Thyroid gland (tissue), 4 donors: ENCODE data around the gene OTC. TPM values are rescaled to one million over a fixed set of nuclear protein-coding genes. Genes with fewer than 3 reads are reported as not detected.

Experiments used
- DNase-seq, 2 donors: peaks; one replicate each; pipeline ENCODE4 v3.0.0-alpha.2; 2019
- H3K27ac ChIP-seq, 3 donors: fragments of 200-600 bp; sonication (generic); 1 replicate in 2 of 3; 2 replicates in 1 of 3; pipeline ENCODE4 v1.5.1; 2016 to 2019; ENCODE audit warnings: mild to moderate bottlenecking in 1 of 3, moderate library complexity in 1 of 3
- H3K27me3 ChIP-seq: fragments of 200-600 bp; sonication (generic); one replicate; pipeline ENCODE4 v1.5.1; 2019
- H3K36me3 ChIP-seq, 2 donors: fragments of 200-600 bp; sonication (generic); one replicate each; pipeline ENCODE4 v1.5.1; 2016 to 2019
- H3K4me1 ChIP-seq, 2 donors: fragments of 200-600 bp; sonication (generic); one replicate each; pipeline ENCODE4 v1.5.1; 2017 to 2019
- H3K4me3 ChIP-seq, 3 donors: fragments of 200-600 bp; sonication (generic); replicated peaks in 1 of 3; 1 replicate in 2 of 3; 2 replicates in 1 of 3; pipeline ENCODE4 v1.5.1; 2016; ENCODE audit warnings: mild to moderate bottlenecking in 1 of 3
- H3K9me3 ChIP-seq: fragments of 200-600 bp; sonication (generic); one replicate; pipeline ENCODE4 v1.5.1; 2017
- CTCF ChIP-seq, 6 experiments: fragments of 200-600 bp in 3 of 6; fragments of 450-650 bp in 3 of 6; sonication (generic) in 3 of 6; IDR thresholded peaks; one replicate each; pipeline ENCODE4 v1.5.1; 2016 to 2019; ENCODE audit warnings: antibody characterized with exemption in 6 of 6, mild to moderate bottlenecking in 2 of 6, inconsistent platforms in 1 of 6, moderate library complexity in 1 of 6
- POLR2A ChIP-seq, 2 donors: fragments of 450-650 bp; IDR thresholded peaks; one replicate each; pipeline ENCODE4 v1.6.1; 2017; ENCODE audit warnings: antibody characterized with exemption in 2 of 2, mild to moderate bottlenecking in 2 of 2, moderate library complexity in 1 of 2
- WGBS, 2 donors: methylation state at CpG; one replicate each; pipeline ENCODE4 v1.1.5; 2017; 5-methylcytosine and 5-hydroxymethylcytosine counted together
- intact Hi-C: fragments of 100-400 bp; cut with DNase I; formaldehyde crosslinking; loops from one replicate; pipeline ENCODE4 v1.15.1; 2023
- total RNA-seq, 4 donors: library from RNA; depleted of rRNA; stranded (reverse); fragments of >200 nt; gene quantifications; one replicate each; pipeline ENCODE4 v1.2.3, GENCODE V29; 2016

The OTC gene
- total RNA-seq, 4 donors from 2014 or later: 0.33 to 1.2 TPM; not detected in 2

- Histone ChIP-seq H3K4me1 (no peaks in the 10 kb centered on the region), H3K4me3 (no peak overlapping the region), H3K9me3 (no peaks in the 10 kb centered on the region), H3K27me3 (no peaks in the 10 kb centered on the region), H3K27ac (no peak overlapping the region), H3K36me3 (no peaks in the 10 kb centered on the region)
- 89 to 98% methylated on average over 3 of the region's 3 CpGs for WGBS, 2 donors
- intact Hi-C loops: no loop called here
- TF ChIP-seq CTCF (IDR thresholded peaks at IDR 0.05) (no peak), POLR2A (IDR thresholded peaks at IDR 0.05) (no peak)
- no peak for DNase-seq
Observed at GRCh38 chrX:38351346-38351745, 1.1 kb upstream of the OTC start.

- no peaks in the 10 kb centered on the region for H3K4me1 ChIP-seq
- no peak for TF ChIP-seq CTCF (IDR thresholded peaks at IDR 0.05)
- no peak for TF ChIP-seq POLR2A (IDR thresholded peaks at IDR 0.05)
- H3K27ac ChIP-seq: no peak overlapping the region
- H3K9me3 ChIP-seq: no peaks in the 10 kb centered on the region
- 88 to 93% methylated on average over 8 of the region's 8 CpGs for WGBS, 2 donors
- DNase-seq: no peak
- no peaks in the 10 kb centered on the region for H3K36me3 ChIP-seq
- H3K4me3 ChIP-seq: no peak overlapping the region
- intact Hi-C loops: no loop called here
- H3K27me3 ChIP-seq: no peaks in the 10 kb centered on the region
Observed at GRCh38 chrX:38356401-38356800, 4.0 kb downstream of the OTC start.

- 40 to 45% methylated on average over 4 of the region's 4 CpGs for WGBS, 2 donors
- H3K9me3 ChIP-seq: no peaks in the 10 kb centered on the region
- TF ChIP-seq POLR2A (IDR thresholded peaks at IDR 0.05) (no peak), CTCF (IDR thresholded peaks at IDR 0.05) (no peak)
- H3K36me3 ChIP-seq: no peaks in the 10 kb centered on the region
- H3K4me1 ChIP-seq: no peaks in the 10 kb centered on the region
- no peak for DNase-seq
- H3K4me3 ChIP-seq: no peak overlapping the region
- H3K27ac ChIP-seq: no peak overlapping the region
- H3K27me3 ChIP-seq: no peaks in the 10 kb centered on the region
- intact Hi-C loops: no loop called here
Observed at GRCh38 chrX:38357747-38358673, 5.6 kb downstream of the OTC start.

GRCh38 chrX:38363046-38363445, 10.6 kb downstream of the OTC start:
- no peak for TF ChIP-seq CTCF (IDR thresholded peaks at IDR 0.05)
- TF ChIP-seq POLR2A (IDR thresholded peaks at IDR 0.05): no peak
- DNase-seq: no peak
- H3K27ac ChIP-seq: no peak overlapping the region
- H3K4me3 ChIP-seq: no peak overlapping the region
- H3K27me3 ChIP-seq: no peaks in the 10 kb centered on the region
- H3K4me1 ChIP-seq: no peaks in the 10 kb centered on the region
- intact Hi-C loops: no loop called here
- no peaks in the 10 kb centered on the region for H3K36me3 ChIP-seq
- no peaks in the 10 kb centered on the region for H3K9me3 ChIP-seq

GRCh38 chrX:38365954-38366353, 13.6 kb downstream of the OTC start:
- 73 to 91% methylated on average over 2 to 3 of the region's 3 CpGs for WGBS, 2 donors
- intact Hi-C loops: no loop called here
- Histone ChIP-seq H3K4me1 (no peaks in the 10 kb centered on the region), H3K36me3 (no peaks in the 10 kb centered on the region), H3K9me3 (no peaks in the 10 kb centered on the region), H3K27ac (no peak overlapping the region), H3K4me3 (no peak overlapping the region), H3K27me3 (no peaks in the 10 kb centered on the region)
- DNase-seq: no peak
- no peak for TF ChIP-seq POLR2A (IDR thresholded peaks at IDR 0.05)
